NCI-H345 treated with DMSO at 0.1 percent for 48 hours (cell line): ENCODE results near the gene FCRL6.

Source experiments
- DNase-seq: peaks from one replicate; lab custom pipeline; 2025; ENCODE audit not compliant: unreplicated experiment; lab: John Stamatoyannopoulos, UW

Gene FCRL6

GRCh38 chr1:159862031-159862430 is 59.9 kb downstream of the FCRL6 start:
- no peak for DNase-seq

- DNase-seq: no peak
Observed at GRCh38 chr1:159862557-159862956, 60.4 kb downstream of the FCRL6 start, which contains the start of gene VSIG8. Gene VSIG8 (minus strand): TSS chr1:159862657. CDS start chr1:159862521, 136 bp downstream.

GRCh38 chr1:159864262-159864661 is 62.1 kb downstream of the FCRL6 start:
- DNase-seq: no peak
